Endothelial cell of umbilical vein (primary cell): ENCODE results near the gene SPON1. TPM values are rescaled to one million over a fixed set of nuclear protein-coding genes. Genes with fewer than 3 reads are reported as not detected.

Source experiments
- BruUV-seq: library from RNA; stranded (reverse); fragments of 400-500 nt; replicated peaks from 2 replicates; lab custom pipeline; 2021; lab: Mats Ljungman, UMichigan
- CTCF ChIA-PET: fragments of 300-600, 350-600 bp; sonication (Branson Sonifier 250); formaldehyde crosslinking; loops from one replicate; lab custom pipeline; 2021; ENCODE audit warnings: antibody characterized with exemption, inconsistent platforms; lab: Charles Lee
- POLR2A ChIA-PET: fragments of 300-600, 350-600 bp; sonication (Branson Sonifier 250); formaldehyde crosslinking; loops from one replicate; lab custom pipeline; 2021; ENCODE audit warnings: antibody characterized with exemption, inconsistent platforms; lab: Charles Lee
- DNase-seq: peaks from one replicate; pipeline ENCODE4 v3.0.0-alpha.2; 2011; ENCODE audit warnings: low read depth, low spot score
- FAIRE-seq: peaks from 2 replicates; lab custom pipeline; 2011; peaks lifted over from hg19 to GRCh38; lab: Jason Lieb, UNC
- H2AFZ ChIP-seq: 2 replicates; pipeline ENCODE4 v1.6.0; 2012; ENCODE audit warnings: low read depth, low read length, control low read depth, inconsistent platforms
- H3K27ac ChIP-seq: 2 replicates; pipeline ENCODE4 v1.5.1; 2011; ENCODE audit warnings: low read depth, mild to moderate bottlenecking, control low read depth, low read length, moderate library complexity; ENCODE audit not compliant: insufficient read depth
- H3K27me3 ChIP-seq, 2 experiments: 2 replicates each; pipeline versions ENCODE4 v1.6.0 to v1.6.1; 2011; ENCODE audit warnings: low read length in 2 of 2, mixed read lengths in 1 of 2; ENCODE audit not compliant: control insufficient read depth in 2 of 2, insufficient read depth in 2 of 2
- H3K36me3 ChIP-seq, 2 experiments: 2 replicates in 1 of 2; 3 replicates in 1 of 2; pipeline ENCODE4 v1.5.1; 2011; ENCODE audit warnings: low read length in 2 of 2, mild to moderate bottlenecking in 1 of 2, moderate library complexity in 1 of 2; ENCODE audit not compliant: control insufficient read depth in 2 of 2, insufficient read depth in 2 of 2; ENCODE audit errors: extremely low read depth in 1 of 2
- H3K4me1 ChIP-seq: 3 replicates; pipeline ENCODE4 v1.5.1; 2011; ENCODE audit warnings: mild to moderate bottlenecking, low read length; ENCODE audit not compliant: control insufficient read depth, insufficient read depth; ENCODE audit errors: extremely low read depth
- H3K4me2 ChIP-seq: 2 replicates; pipeline ENCODE4 v1.6.1; 2011; ENCODE audit warnings: low read length, control low read depth, mixed read lengths; ENCODE audit not compliant: insufficient read depth
- H3K4me3 ChIP-seq, 3 experiments: fragments of 200-600 bp in 1 of 3; sonication (generic), shearing (Covaris generic) in 1 of 3; replicated peaks in 1 of 3; 2 replicates each; pipeline ENCODE4 v1.5.1; 2011 to 2016; ENCODE audit warnings: control low read depth in 3 of 3, low read length in 3 of 3, mild to moderate bottlenecking in 2 of 3, inconsistent platforms in 1 of 3, low read depth in 1 of 3, moderate library complexity in 1 of 3; ENCODE audit not compliant: insufficient read depth in 1 of 3
- H3K79me2 ChIP-seq: 2 replicates; pipeline ENCODE4 v1.6.0; 2012; ENCODE audit warnings: low read length, inconsistent platforms; ENCODE audit not compliant: control insufficient read depth, insufficient read depth
- H3K9ac ChIP-seq: replicated peaks from 2 replicates; pipeline ENCODE3; 2011; ENCODE audit warnings: low read length, control low read depth; ENCODE audit not compliant: insufficient read depth; ENCODE audit errors: extremely low read depth
- H3K9me1 ChIP-seq: replicated peaks from 3 replicates; pipeline ENCODE4 v1.6.0; 2011; ENCODE audit warnings: mild to moderate bottlenecking, low read length; ENCODE audit not compliant: control insufficient read depth, insufficient read depth; ENCODE audit errors: extremely low read depth
- H3K9me3 ChIP-seq: replicated peaks from 2 replicates; pipeline ENCODE4 v1.5.1; 2012; ENCODE audit warnings: low read length, inconsistent platforms; ENCODE audit not compliant: control insufficient read depth, insufficient read depth
- H4K20me1 ChIP-seq: replicated peaks from 2 replicates; pipeline ENCODE3; 2011; ENCODE audit warnings: mild to moderate bottlenecking, low read length; ENCODE audit not compliant: control insufficient read depth, insufficient read depth; ENCODE audit errors: extremely low read depth
- CTCF ChIP-seq, 2 donors: IDR thresholded peaks; 1 replicate in 1 of 2; 2 replicates in 1 of 2; pipeline ENCODE4 v1.5.1; 2011; ENCODE audit warnings: low read length in 2 of 2, mild to moderate bottlenecking in 2 of 2, moderate library complexity in 2 of 2, control low read depth in 1 of 2, inconsistent platforms in 1 of 2, low read depth in 1 of 2; ENCODE audit not compliant: insufficient read depth in 1 of 2; ENCODE audit errors: extremely low read depth in 1 of 2
- EZH2 ChIP-seq: IDR thresholded peaks from 2 replicates; pipeline ENCODE4 v1.6.1; 2012; ENCODE audit warnings: borderline replicate concordance, low read depth, mild to moderate bottlenecking, moderate library complexity, low read length, inconsistent platforms; ENCODE audit not compliant: severe bottlenecking
- FOS ChIP-seq: IDR thresholded peaks from 2 replicates; pipeline ENCODE4 v1.6.1; 2011; ENCODE audit warnings: mild to moderate bottlenecking, low read length, moderate library complexity, borderline replicate concordance; ENCODE audit not compliant: insufficient read depth
- GATA2 ChIP-seq: IDR thresholded peaks from 2 replicates; pipeline ENCODE4 v1.7.0; 2011; ENCODE audit warnings: low read depth, mild to moderate bottlenecking, moderate library complexity, mixed read lengths, low read length; ENCODE audit not compliant: insufficient read length, insufficient read depth
- JUN ChIP-seq: IDR thresholded peaks from 2 replicates; pipeline ENCODE4 v1.6.1; 2011; ENCODE audit warnings: borderline replicate concordance, low read depth; ENCODE audit not compliant: insufficient read length, insufficient read depth
- MAX ChIP-seq: IDR thresholded peaks from 2 replicates; pipeline ENCODE4 v1.6.1; 2011; ENCODE audit not compliant: insufficient read depth, insufficient read length
- MYC ChIP-seq: IDR thresholded peaks from one replicate; pipeline ENCODE4 v1.6.1; 2011; ENCODE audit warnings: mild to moderate bottlenecking, low read depth, low read length
- POLR2A ChIP-seq: IDR thresholded peaks from 2 replicates; pipeline ENCODE4 v1.6.1; 2012; ENCODE audit warnings: low read depth, mild to moderate bottlenecking, control low read depth, low read length
- POLR2AphosphoS5 ChIP-seq: IDR thresholded peaks from 2 replicates; pipeline ENCODE4 v1.6.1; 2012; ENCODE audit warnings: low read depth, mild to moderate bottlenecking, control low read depth, low read length, moderate library complexity; ENCODE audit not compliant: insufficient read depth
- dilution Hi-C: fragments of 300-500 bp; cut with MboI; formaldehyde crosslinking; loops from one replicate; pipeline ENCODE4 v1.15.0; 2019; ENCODE audit warnings: low sequenced_read_pairs; ENCODE audit not compliant: extremely low pct_ligation_motif_present
- intact Hi-C: fragments of 100-400 bp; cut with micrococcal nuclease; formaldehyde crosslinking; loops from one replicate; pipeline ENCODE4 v1.10.0; 2022
- polyA plus RNA-seq, 4 experiments: library from polyadenylated mRNA; depleted of rRNA in 3 of 4; stranded (reverse) in 3 of 4; unstranded in 1 of 4; fragments of >200 nt; gene quantifications; 2 replicates each; pipeline versions ENCODE4 v1.2.1 to v1.2.3, GENCODE V29; 2011 to 2012; ENCODE audit warnings: missing spikeins in 1 of 4
- total RNA-seq: library from RNA; stranded (reverse); gene quantifications from 2 replicates; pipeline ENCODE4 v1.2.3, GENCODE V29; 2021

The SPON1 gene
- total and polyA plus RNA-seq, 2 donors (not counting 3 experiments of a cell fraction or from before 2014, with no cell fraction given), result 0.31 TPM; not detected in 1

- Histone ChIP-seq H3K9ac (no peak overlapping the region), H3K27ac (no peak overlapping the region), H4K20me1 (no peaks in the 10 kb centered on the region), H3K36me3 (no peaks in the 10 kb centered on the region), H3K4me1 (peaks cover 5% of the 10 kb centered on the region), H3K27me3 (peaks cover under 1 to 7% of the 10 kb centered on the region in 2 experiments), H3K4me3 (no peak overlapping the region), H3K79me2 (no peaks in the 10 kb centered on the region), H3K9me3 (no peaks in the 10 kb centered on the region), H2AFZ (no peak overlapping the region), H3K9me1 (no peaks in the 10 kb centered on the region), H3K4me2 (no peak overlapping the region)
- ChIA-PET CTCF (interaction anchor here (1.2 to 5.3 kb wide), 3 partner anchors 47 to 481 kb away, joined by 3 to 35 read pairs (median 7); no protein-coding TSS in a partner anchor), POLR2A (no interaction called here)
- dilution Hi-C loops (no loop called here), intact Hi-C loops (no loop called here)
- FAIRE-seq (no peak), DNase-seq (no peak)
- no peak for TF ChIP-seq MYC
- no peak for TF ChIP-seq MAX
- no peak for TF ChIP-seq POLR2AphosphoS5
- TF ChIP-seq JUN, result no peak
- no peak for TF ChIP-seq CTCF (IDR thresholded peaks at IDR 0.05; ENCODE audit: extremely low read depth in 1 of 2, insufficient read depth in 1 of 2, low read depth in 1 of 2, low read length in 2 of 2)
- no peak for TF ChIP-seq FOS
- no peak for TF ChIP-seq GATA2
- TF ChIP-seq EZH2, result no peak
- no peak for TF ChIP-seq POLR2A
- no TSS peak for BruUV-seq
These were observed 291.3 kb downstream of the SPON1 start for GRCh38 chr11:14253840-14254239.
